Ishikawa (cell line): ENCODE measurements around the gene MARS1.

Source experiments
- EP300 ChIP-seq: IDR thresholded peaks from 2 replicates; pipeline ENCODE4 v1.6.1; 2012; ENCODE audit warnings: borderline replicate concordance
- NFIC ChIP-seq: IDR thresholded peaks from 2 replicates; pipeline ENCODE4 v1.6.1; 2012
- TAF1 ChIP-seq: IDR thresholded peaks from 2 replicates; pipeline ENCODE4 v1.6.1; 2012; ENCODE audit warnings: low read depth, mild to moderate bottlenecking
- TCF12 ChIP-seq: IDR thresholded peaks from 2 replicates; pipeline ENCODE4 v1.6.1; 2012; ENCODE audit warnings: low read depth
- TF ChIP-seq, protein P1 (sequence below): IDR thresholded peaks from 2 replicates; pipeline ENCODE4 v1.6.1; 2012; ENCODE audit warnings: low read depth, mild to moderate bottlenecking
- TF ChIP-seq, protein P2 (sequence below): IDR thresholded peaks from 2 replicates; pipeline ENCODE4 v1.6.1; 2012

DNA sequence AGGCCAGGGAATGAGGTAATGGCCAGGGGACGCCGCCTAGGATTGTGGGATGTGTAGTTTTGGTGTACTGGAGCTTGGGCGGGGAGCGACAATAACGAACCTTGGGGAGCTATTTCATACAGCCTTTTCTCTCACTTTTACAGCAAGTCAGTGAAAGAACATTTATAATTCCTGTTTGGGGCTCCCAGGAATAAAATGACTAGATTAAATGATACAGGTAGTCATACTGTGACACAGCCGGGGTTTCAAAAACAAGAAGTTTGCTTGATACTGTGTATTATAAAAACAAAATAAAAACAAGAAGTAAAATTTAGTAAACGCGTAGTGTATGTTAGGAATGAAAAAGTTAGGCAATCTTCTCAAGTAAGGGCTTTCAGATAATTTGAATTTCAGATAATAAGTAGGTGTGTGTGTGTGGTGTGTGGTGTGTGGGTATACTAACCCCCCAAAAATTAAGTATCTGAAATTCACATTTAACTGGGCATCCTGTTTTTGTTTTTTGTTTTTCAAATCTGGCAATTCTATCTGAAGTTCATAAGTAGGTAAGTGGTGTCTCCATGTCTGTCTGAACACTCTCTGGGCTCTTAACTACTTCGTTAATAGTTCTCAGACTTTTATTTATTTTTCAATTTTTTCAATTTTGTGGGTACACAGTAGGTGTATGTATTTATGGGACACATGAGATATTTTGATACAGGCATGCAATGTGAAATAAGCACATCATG, 59.6 kb downstream of the MARS1 start:
- TF ChIP-seq TCF12 (no peak), EP300 (no peak), NFIC (no peak), TAF1 (no peak)
- TF ChIP-seq, protein P1, sequence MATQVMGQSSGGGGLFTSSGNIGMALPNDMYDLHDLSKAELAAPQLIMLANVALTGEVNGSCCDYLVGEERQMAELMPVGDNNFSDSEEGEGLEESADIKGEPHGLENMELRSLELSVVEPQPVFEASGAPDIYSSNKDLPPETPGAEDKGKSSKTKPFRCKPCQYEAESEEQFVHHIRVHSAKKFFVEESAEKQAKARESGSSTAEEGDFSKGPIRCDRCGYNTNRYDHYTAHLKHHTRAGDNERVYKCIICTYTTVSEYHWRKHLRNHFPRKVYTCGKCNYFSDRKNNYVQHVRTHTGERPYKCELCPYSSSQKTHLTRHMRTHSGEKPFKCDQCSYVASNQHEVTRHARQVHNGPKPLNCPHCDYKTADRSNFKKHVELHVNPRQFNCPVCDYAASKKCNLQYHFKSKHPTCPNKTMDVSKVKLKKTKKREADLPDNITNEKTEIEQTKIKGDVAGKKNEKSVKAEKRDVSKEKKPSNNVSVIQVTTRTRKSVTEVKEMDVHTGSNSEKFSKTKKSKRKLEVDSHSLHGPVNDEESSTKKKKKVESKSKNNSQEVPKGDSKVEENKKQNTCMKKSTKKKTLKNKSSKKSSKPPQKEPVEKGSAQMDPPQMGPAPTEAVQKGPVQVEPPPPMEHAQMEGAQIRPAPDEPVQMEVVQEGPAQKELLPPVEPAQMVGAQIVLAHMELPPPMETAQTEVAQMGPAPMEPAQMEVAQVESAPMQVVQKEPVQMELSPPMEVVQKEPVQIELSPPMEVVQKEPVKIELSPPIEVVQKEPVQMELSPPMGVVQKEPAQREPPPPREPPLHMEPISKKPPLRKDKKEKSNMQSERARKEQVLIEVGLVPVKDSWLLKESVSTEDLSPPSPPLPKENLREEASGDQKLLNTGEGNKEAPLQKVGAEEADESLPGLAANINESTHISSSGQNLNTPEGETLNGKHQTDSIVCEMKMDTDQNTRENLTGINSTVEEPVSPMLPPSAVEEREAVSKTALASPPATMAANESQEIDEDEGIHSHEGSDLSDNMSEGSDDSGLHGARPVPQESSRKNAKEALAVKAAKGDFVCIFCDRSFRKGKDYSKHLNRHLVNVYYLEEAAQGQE, result no peak
- TF ChIP-seq, protein P2, sequence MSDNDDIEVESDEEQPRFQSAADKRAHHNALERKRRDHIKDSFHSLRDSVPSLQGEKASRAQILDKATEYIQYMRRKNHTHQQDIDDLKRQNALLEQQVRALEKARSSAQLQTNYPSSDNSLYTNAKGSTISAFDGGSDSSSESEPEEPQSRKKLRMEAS, result no peak
